ENCODE results near the gene GLS. TPM values are rescaled to one million over a fixed set of nuclear protein-coding genes. Genes with fewer than 3 reads are reported as not detected.

The GLS gene
- total RNA-seq, 3 donors from 2014 or later (not counting 1 experiment from before 2014, with no cell fraction given), result 279 to 322 (median 285) TPM

GRCh38 chr2:190941571-190941970 lies 61.0 kb downstream of the GLS start:
- peaks cover 0 to under 1% of the 10 kb centered on the region in 2 donors for H3K4me1 Mint-ChIP-seq
- no peak for TF ChIP-seq CTCF (IDR thresholded peaks at IDR 0.05)
- no peaks in the 10 kb centered on the region for H3K27me3 ChIP-seq (ENCODE audit: control insufficient read depth, insufficient read depth, low read length)
- H3K4me1 ChIP-seq (ENCODE audit: control insufficient read depth, insufficient read depth, low read length), result no peaks in the 10 kb centered on the region
- no peak overlapping the region for H3K4me3 Mint-ChIP-seq
- ATAC-seq (no peak), DNase-seq (no peak)
- H3K4me3 ChIP-seq (ENCODE audit: low read length), result no peak overlapping the region
- no peak overlapping the region for H3K27ac Mint-ChIP-seq
- peaks cover 2% of the 10 kb centered on the region for H3K36me3 ChIP-seq (ENCODE audit: control insufficient read depth, insufficient read depth, low read length)
- H3K9me3 Mint-ChIP-seq, result no peaks in the 10 kb centered on the region
- no peaks in the 10 kb centered on the region for H3K9me3 ChIP-seq (ENCODE audit: control insufficient read depth, insufficient read depth, low read length)
- 100% methylated on average over 2 of the region's 2 CpGs for WGBS (ENCODE audit: insufficient coverage)
- no peak overlapping the region for H3K27ac ChIP-seq (ENCODE audit: low read length)
- intact Hi-C loops (cut with micrococcal nuclease), result no loop called here
- no peaks in the 10 kb centered on the region for H3K27me3 Mint-ChIP-seq (ENCODE audit: low read depth in 2 of 2)
- H3K36me3 Mint-ChIP-seq, result no peaks in the 10 kb centered on the region

- Histone ChIP-seq H3K4me3 (ENCODE audit: low read length) (no peak overlapping the region), H3K27ac (ENCODE audit: low read length) (no peak overlapping the region), H3K27me3 (ENCODE audit: control insufficient read depth, insufficient read depth, low read length) (no peaks in the 10 kb centered on the region), H3K9me3 (ENCODE audit: control insufficient read depth, insufficient read depth, low read length) (no peaks in the 10 kb centered on the region), H3K36me3 (ENCODE audit: control insufficient read depth, insufficient read depth, low read length) (no peaks in the 10 kb centered on the region), H3K4me1 (ENCODE audit: control insufficient read depth, insufficient read depth, low read length) (no peaks in the 10 kb centered on the region)
- no peak for TF ChIP-seq CTCF (IDR thresholded peaks at IDR 0.05)
- intact Hi-C loops (cut with micrococcal nuclease), result no loop called here
- no peak overlapping the region for H3K4me3 Mint-ChIP-seq
- DNase-seq (no peak), ATAC-seq (no peak)
- no peak overlapping the region for H3K27ac Mint-ChIP-seq
- no peaks in the 10 kb centered on the region for H3K9me3 Mint-ChIP-seq
- H3K27me3 Mint-ChIP-seq (ENCODE audit: low read depth in 2 of 2), result no peaks in the 10 kb centered on the region
- no peaks in the 10 kb centered on the region for H3K36me3 Mint-ChIP-seq
- 100% methylated on average over 1 of the region's 2 CpGs for WGBS (ENCODE audit: insufficient coverage)
- H3K4me1 Mint-ChIP-seq, result no peaks in the 10 kb centered on the region
Measured at GRCh38 chr2:190942697-190943096, 62.1 kb downstream of the GLS start.

- Mint-ChIP-seq H3K36me3 (no peaks in the 10 kb centered on the region), H3K27ac (no peak overlapping the region), H3K4me1 (no peaks in the 10 kb centered on the region), H3K9me3 (no peaks in the 10 kb centered on the region), H3K27me3 (ENCODE audit: low read depth in 2 of 2) (no peaks in the 10 kb centered on the region), H3K4me3 (no peak overlapping the region)
- Histone ChIP-seq H3K9me3 (ENCODE audit: control insufficient read depth, insufficient read depth, low read length) (no peaks in the 10 kb centered on the region), H3K4me1 (ENCODE audit: control insufficient read depth, insufficient read depth, low read length) (peaks cover under 1% of the 10 kb centered on the region), H3K27ac (ENCODE audit: low read length) (no peak overlapping the region), H3K27me3 (ENCODE audit: control insufficient read depth, insufficient read depth, low read length) (no peaks in the 10 kb centered on the region), H3K4me3 (ENCODE audit: low read length) (no peak overlapping the region), H3K36me3 (ENCODE audit: control insufficient read depth, insufficient read depth, low read length) (no peaks in the 10 kb centered on the region)
- no peak for ATAC-seq
- no peak for TF ChIP-seq CTCF (IDR thresholded peaks at IDR 0.05)
- no peak for DNase-seq
- intact Hi-C loops (cut with micrococcal nuclease), result no loop called here
- WGBS (ENCODE audit: insufficient coverage), result no CpG with 5 or more reads among the region's 2 CpGs
Measured at GRCh38 chr2:190943706-190944105, 63.1 kb downstream of the GLS start.

- H3K9me3 ChIP-seq (ENCODE audit: control insufficient read depth, insufficient read depth, low read length), result no peaks in the 10 kb centered on the region
- DNase-seq, result peak in 1 of 2 donors; percentile 45
- no peaks in the 10 kb centered on the region for H3K9me3 Mint-ChIP-seq
- intact Hi-C loops (cut with micrococcal nuclease), result no loop called here
- H3K4me1 ChIP-seq (ENCODE audit: control insufficient read depth, insufficient read depth, low read length), result peaks cover 3% of the 10 kb centered on the region
- peak in 1 of 3 donors; percentile 43 for ATAC-seq
- no peak overlapping the region for H3K4me3 Mint-ChIP-seq
- H3K27me3 Mint-ChIP-seq (ENCODE audit: low read depth in 2 of 2), result no peaks in the 10 kb centered on the region
- H3K36me3 ChIP-seq (ENCODE audit: control insufficient read depth, insufficient read depth, low read length), result no peaks in the 10 kb centered on the region
- H3K27ac ChIP-seq (ENCODE audit: low read length), result no peak overlapping the region
- no peaks in the 10 kb centered on the region for H3K36me3 Mint-ChIP-seq
- H3K27me3 ChIP-seq (ENCODE audit: control insufficient read depth, insufficient read depth, low read length), result no peaks in the 10 kb centered on the region
- H3K27ac Mint-ChIP-seq, result no peak overlapping the region
- H3K4me3 ChIP-seq (ENCODE audit: low read length), result no peak overlapping the region
- no peak for TF ChIP-seq CTCF (IDR thresholded peaks at IDR 0.05)
- no peaks in the 10 kb centered on the region for H3K4me1 Mint-ChIP-seq
- WGBS (ENCODE audit: insufficient coverage), result 43% methylated on average over 1 of the region's 1 CpG
Measured at GRCh38 chr2:190947141-190947540, 66.5 kb downstream of the GLS start.
